H1 (cell line): ENCODE results near the gene GRAMD4. TPM values are rescaled to one million over a fixed set of nuclear protein-coding genes. Genes with fewer than 3 reads are reported as not detected.

ENCODE experiments used
- CTCF ChIA-PET: fragments of 300-600 bp; sonication (Branson Sonifier 250); formaldehyde crosslinking; loops from one replicate; lab custom pipeline; 2021; ENCODE audit not compliant: partially characterized antibody; lab: Charles Lee
- POLR2A ChIA-PET: fragments of 300-600 bp; sonication (Branson Sonifier 250); formaldehyde crosslinking; loops from one replicate; lab custom pipeline; 2021; ENCODE audit warnings: inconsistent platforms; ENCODE audit not compliant: partially characterized antibody; lab: Charles Lee
- DNase-seq, 2 experiments: peaks; one replicate each; pipeline versions ENCODE4 v3.0.0 to v3.0.0-alpha.2; 2010 to 2022; ENCODE audit warnings: low spot score in 2 of 2, low read depth in 1 of 2, mixed read lengths in 1 of 2
- FAIRE-seq: peaks from 2 replicates; lab custom pipeline; 2011; peaks lifted over from hg19 to GRCh38; lab: Jason Lieb, UNC
- H2AFZ ChIP-seq: 2 replicates; pipeline ENCODE4 v1.8.1; 2012; ENCODE audit warnings: low read length, inconsistent platforms
- H2AK5ac ChIP-seq: 2 replicates; pipeline ENCODE4 v1.6.1; 2013; ENCODE audit warnings: low read depth, low read length
- H2BK120ac ChIP-seq: replicated peaks from 2 replicates; pipeline ENCODE3; 2013; ENCODE audit warnings: low read depth, low read length, inconsistent platforms
- H2BK12ac ChIP-seq: 2 replicates; pipeline ENCODE4 v1.6.1; 2013; ENCODE audit warnings: low read depth, low read length
- H2BK15ac ChIP-seq: 2 replicates; pipeline ENCODE4 v1.6.1; 2013; ENCODE audit warnings: low read length
- H2BK20ac ChIP-seq: 2 replicates; pipeline ENCODE4 v1.6.1; 2013; ENCODE audit warnings: low read length
- H2BK5ac ChIP-seq: 2 replicates; pipeline ENCODE4 v1.6.1; 2013; ENCODE audit warnings: low read depth, low read length
- H3K14ac ChIP-seq: 2 replicates; pipeline ENCODE4 v1.6.1; 2013; ENCODE audit warnings: inconsistent platforms; ENCODE audit not compliant: insufficient read length
- H3K18ac ChIP-seq: 2 replicates; pipeline ENCODE4 v1.6.1; 2013; ENCODE audit warnings: low read length; ENCODE audit errors: extremely low read depth
- H3K23ac ChIP-seq: 2 replicates; pipeline ENCODE4 v1.6.1; 2013; ENCODE audit warnings: inconsistent platforms; ENCODE audit not compliant: insufficient read length
- H3K23me2 ChIP-seq: 2 replicates; pipeline ENCODE4 v1.6.1; 2013; ENCODE audit warnings: low read depth, low read length
- H3K27ac ChIP-seq: 2 replicates; pipeline ENCODE4 v1.6.1; 2011; ENCODE audit warnings: low read depth, low read length, inconsistent platforms
- H3K27me3 ChIP-seq, 4 experiments: replicated peaks in 1 of 4; 1 replicate in 1 of 4; 2 replicates in 3 of 4; pipeline versions ENCODE4 v1.6.1 to v1.8.1; 2011 to 2013; ENCODE audit warnings: low read length in 3 of 4, mild to moderate bottlenecking in 3 of 4, inconsistent platforms in 2 of 4, mixed read lengths in 2 of 4, moderate library complexity in 1 of 4; ENCODE audit not compliant: control insufficient read depth in 3 of 4, insufficient read depth in 3 of 4; ENCODE audit errors: extremely low read depth in 1 of 4
- H3K36me3 ChIP-seq, 4 experiments: 2 replicates each; pipeline versions ENCODE4 v1.6.1 to v1.8.1; 2011 to 2013; ENCODE audit warnings: mild to moderate bottlenecking in 4 of 4, low read length in 3 of 4, moderate library complexity in 2 of 4, control low read depth in 1 of 4, inconsistent platforms in 1 of 4; ENCODE audit not compliant: insufficient read depth in 4 of 4, control insufficient read depth in 2 of 4
- H3K4ac ChIP-seq: replicated peaks from 2 replicates; pipeline ENCODE3; 2013; ENCODE audit warnings: low read length, low read depth, mixed read lengths, inconsistent platforms; ENCODE audit not compliant: insufficient read length
- H3K4me1 ChIP-seq, 4 experiments: replicated peaks in 1 of 4; 1 replicate in 1 of 4; 2 replicates in 3 of 4; pipeline versions ENCODE4 v1.6.1 to v1.8.1; 2011 to 2013; ENCODE audit warnings: low read length in 3 of 4, inconsistent platforms in 2 of 4, mixed read lengths in 1 of 4; ENCODE audit not compliant: insufficient read depth in 4 of 4, control insufficient read depth in 3 of 4
- H3K4me2 ChIP-seq, 2 experiments: 2 replicates each; pipeline versions ENCODE4 v1.6.1 to v1.8.1; 2011 to 2013; ENCODE audit warnings: low read depth in 2 of 2, low read length in 2 of 2, control low read depth in 1 of 2, inconsistent platforms in 1 of 2, mild to moderate bottlenecking in 1 of 2; ENCODE audit not compliant: insufficient read depth in 1 of 2
- H3K4me3 ChIP-seq, 4 experiments: fragments of 200-600, 300-600 bp in 1 of 4; sonication (generic), shearing (Covaris generic), sonication (Bioruptor Twin) in 1 of 4; 2 replicates each; pipeline versions ENCODE4 v1.5.1 to v1.8.1; 2011 to 2016; ENCODE audit warnings: low read length in 4 of 4, low read depth in 3 of 4, control low read depth in 2 of 4, inconsistent platforms in 2 of 4, mild to moderate bottlenecking in 2 of 4, mixed read lengths in 1 of 4, moderate library complexity in 1 of 4; ENCODE audit not compliant: insufficient read depth in 2 of 4; ENCODE audit errors: extremely low read depth in 1 of 4
- H3K56ac ChIP-seq: replicated peaks from 2 replicates; pipeline ENCODE3; 2013; ENCODE audit warnings: low read depth, mild to moderate bottlenecking, mixed read lengths, low read length, inconsistent platforms; ENCODE audit not compliant: insufficient read length
- H3K79me1 ChIP-seq: 2 replicates; pipeline ENCODE4 v1.6.1; 2013; ENCODE audit warnings: low read depth, low read length, control low read depth
- H3K79me2 ChIP-seq, 2 experiments: 2 replicates each; pipeline versions ENCODE4 v1.6.1 to v1.8.1; 2012 to 2013; ENCODE audit warnings: low read length in 2 of 2, mild to moderate bottlenecking in 2 of 2, inconsistent platforms in 1 of 2; ENCODE audit not compliant: insufficient read depth in 2 of 2, control insufficient read depth in 1 of 2
- H3K9ac ChIP-seq, 4 experiments: replicated peaks in 1 of 4; 1 replicate in 1 of 4; 2 replicates in 3 of 4; pipeline versions ENCODE4 v1.6.1 to v1.8.1; 2011 to 2013; ENCODE audit warnings: low read depth in 3 of 4, low read length in 3 of 4, control low read depth in 2 of 4, mild to moderate bottlenecking in 2 of 4, moderate library complexity in 2 of 4, inconsistent platforms in 1 of 4; ENCODE audit errors: extremely low read depth in 1 of 4
- H3K9me3 ChIP-seq, 2 experiments: 2 replicates each; pipeline versions ENCODE4 v1.6.1 to v1.8.1; 2012 to 2013; ENCODE audit warnings: mild to moderate bottlenecking in 2 of 2, moderate library complexity in 2 of 2, control low read depth in 1 of 2, inconsistent platforms in 1 of 2, low read depth in 1 of 2, low read length in 1 of 2, mixed read lengths in 1 of 2; ENCODE audit not compliant: insufficient read depth in 2 of 2
- H4K20me1 ChIP-seq, 2 experiments: replicated peaks in 1 of 2; 2 replicates each; pipeline versions ENCODE3 to v1.8.1; 2011 to 2013; ENCODE audit warnings: inconsistent platforms in 2 of 2, low read length in 2 of 2, mild to moderate bottlenecking in 1 of 2; ENCODE audit not compliant: insufficient read depth in 2 of 2, control insufficient read depth in 1 of 2
- H4K5ac ChIP-seq: 2 replicates; pipeline ENCODE4 v1.6.1; 2013; ENCODE audit warnings: low read length, low read depth, mixed read lengths, inconsistent platforms; ENCODE audit not compliant: insufficient read length
- H4K8ac ChIP-seq: 2 replicates; pipeline ENCODE4 v1.8.0; 2013; ENCODE audit warnings: mild to moderate bottlenecking, moderate library complexity, low read length, inconsistent platforms; ENCODE audit not compliant: insufficient read depth; ENCODE audit errors: extremely low read depth
- H4K91ac ChIP-seq: replicated peaks from 2 replicates; pipeline ENCODE3; 2013; ENCODE audit warnings: low read length, mixed read lengths, inconsistent platforms; ENCODE audit not compliant: insufficient read length
- ASH2L ChIP-seq: fragments of 200-600, 300-600 bp; sonication (generic); IDR thresholded peaks from one replicate; pipeline ENCODE4 v1.7.1; 2017; ENCODE audit warnings: low read length
- SAP30 ChIP-seq: fragments of 300-600 bp; sonication (generic); IDR thresholded peaks from 2 replicates; pipeline ENCODE4 v1.7.1; 2012; ENCODE audit warnings: low read length, moderate library complexity, mild to moderate bottlenecking, inconsistent platforms; ENCODE audit not compliant: insufficient read depth, insufficient replicate concordance
- SIRT6 ChIP-seq: IDR thresholded peaks from one replicate; pipeline ENCODE4 v1.7.1; 2012; ENCODE audit warnings: low read length, inconsistent platforms
- SIX5 ChIP-seq: IDR thresholded peaks from 2 replicates; pipeline ENCODE4 v1.6.1; 2011; ENCODE audit warnings: mild to moderate bottlenecking, low read depth, low read length
- WGBS, 2 experiments: shearing (Covaris generic) in 1 of 2; methylation state at CpG; one replicate each; pipeline versions ENCODE4 v1.1.6 to v1.1.7; 2013 to 2015; ENCODE audit warnings: low lambda C conversion rate in 2 of 2, mixed read lengths in 2 of 2, inconsistent platforms in 1 of 2, low coverage in 1 of 2, missing lambda C conversion rate in 1 of 2; ENCODE audit not compliant: insufficient replicate concordance in 2 of 2, insufficient coverage in 1 of 2, insufficient read length in 1 of 2; ENCODE audit errors: extremely low coverage in 1 of 2, missing lambda C conversion rate in 1 of 2; 5-methylcytosine and 5-hydroxymethylcytosine counted together
- polyA plus RNA-seq, 7 experiments: library from polyadenylated mRNA; depleted of rRNA in 3 of 7; stranded (reverse) in 5 of 7; unstranded in 2 of 7; fragments of >200 nt in 5 of 7; fragments of 200-250 nt in 2 of 7; gene quantifications; 1 replicate in 5 of 7; 2 replicates in 1 of 7; 4 replicates in 1 of 7; pipeline versions ENCODE4 v1.2.1 to v1.2.3, GENCODE V29; 2011 to 2013; ENCODE audit warnings: missing spikeins in 2 of 7, mixed read lengths in 2 of 7
- total RNA-seq: library from RNA; stranded (reverse); fragmentation: NEBNext Ultra II Directional; extraction: Animal tissue kit (Norgen Biotek cat#: 25700); gene quantifications from 2 replicates; pipeline ENCODE4 v1.2.1, GENCODE V29; 2021

Gene GRAMD4
- total and polyA plus RNA-seq, 2 of the 8 experiments (the other 6 are each of a cell fraction or from before 2014, with no cell fraction given): 7.9 to 25.6 TPM

GRCh38 chr22:46571642-46572250 is 48.4 kb upstream of the GRAMD4 start:
- no peak overlapping the region for H2BK20ac ChIP-seq
- no peak overlapping the region for H3K27ac ChIP-seq
- H3K23me2 ChIP-seq: peaks cover 13% of the 10 kb centered on the region; the same call in 1 of the 2 replicates
- no peak overlapping the region for H4K91ac ChIP-seq
- H3K79me2 ChIP-seq: no peaks in the 10 kb centered on the region
- H3K4me1 ChIP-seq: peaks cover 0 to 15% (median 7%) of the 10 kb centered on the region in 4 experiments; a peak in 6 of 7 replicates
- FAIRE-seq (no peak), DNase-seq (no peak)
- no peak overlapping the region for H3K4me3 ChIP-seq
- H3K18ac ChIP-seq: no peak overlapping the region
- no peak overlapping the region for H2BK12ac ChIP-seq
- H4K5ac ChIP-seq: no peak overlapping the region
- H3K4ac ChIP-seq: no peak overlapping the region
- ChIA-PET POLR2A (no interaction called here), CTCF (interaction anchor here (1.3 kb wide), 1 partner anchor 109 kb away, joined by 5 read pairs; no protein-coding TSS in a partner anchor)
- peaks cover 0 to 2% (median 0%) of the 10 kb centered on the region in 4 experiments; a peak in 2 of 7 replicates for H3K27me3 ChIP-seq
- H2AFZ ChIP-seq: no peak overlapping the region
- H3K14ac ChIP-seq: no peak overlapping the region
- no peak overlapping the region for H4K8ac ChIP-seq
- H2AK5ac ChIP-seq: no peak overlapping the region
- no peaks in the 10 kb centered on the region for H3K9me3 ChIP-seq
- no peaks in the 10 kb centered on the region for H3K79me1 ChIP-seq
- no peaks in the 10 kb centered on the region for H3K36me3 ChIP-seq
- H2BK5ac ChIP-seq: no peak overlapping the region
- no peaks in the 10 kb centered on the region for H4K20me1 ChIP-seq
- 61% methylated on average over 7 of the region's 7 CpGs; no CpG with 5 or more reads in 1 of the 2 experiments for WGBS, 2 experiments
- no peak overlapping the region for H3K9ac ChIP-seq
- H3K56ac ChIP-seq: no peak overlapping the region
- no peak overlapping the region for H3K23ac ChIP-seq
- no peak overlapping the region for H2BK15ac ChIP-seq
- H2BK120ac ChIP-seq: no peak overlapping the region
- no peak overlapping the region for H3K4me2 ChIP-seq
- no peak for TF ChIP-seq ASH2L
- no peak for TF ChIP-seq SAP30
- no peak for TF ChIP-seq SIRT6
- TF ChIP-seq SIX5: no peak
